ENCODE measurements around the gene MAPK7. TPM values are rescaled to one million over a fixed set of nuclear protein-coding genes. Genes with fewer than 3 reads are reported as not detected.

Gene MAPK7
- total and polyA plus RNA-seq, 2 donors (not counting 3 experiments of a cell fraction or from before 2014, with no cell fraction given), result 16.8 to 30.7 TPM

- dilution Hi-C loops (cut with MboI; ENCODE audit: extremely low pct_ligation_motif_present, low sequenced_read_pairs) (no loop called here), intact Hi-C loops (cut with micrococcal nuclease) (no loop called here)
- Histone ChIP-seq H3K9me1 (replicated peaks; ENCODE audit: control insufficient read depth, extremely low read depth, insufficient read depth, low read length) (no peaks in the 10 kb centered on the region), H3K9ac (replicated peaks; ENCODE audit: extremely low read depth, insufficient read depth, low read length) (no peak overlapping the region), H3K4me3 (replicated peaks in 1 of 3; ENCODE audit: insufficient read depth in 1 of 3, low read depth in 1 of 3, low read length in 3 of 3) (no peak overlapping the region), H3K4me2 (ENCODE audit: insufficient read depth, low read length) (no peak overlapping the region), H2AFZ (ENCODE audit: low read depth, low read length) (no peak overlapping the region), H4K20me1 (replicated peaks; ENCODE audit: control insufficient read depth, extremely low read depth, insufficient read depth, low read length) (no peaks in the 10 kb centered on the region), H3K27ac (ENCODE audit: insufficient read depth, low read depth, low read length) (no peak overlapping the region), H3K36me3 (ENCODE audit: control insufficient read depth in 2 of 2, extremely low read depth in 1 of 2, insufficient read depth in 2 of 2, low read length in 2 of 2) (no peaks in the 10 kb centered on the region), H3K27me3 (ENCODE audit: control insufficient read depth in 2 of 2, insufficient read depth in 2 of 2, low read length in 2 of 2) (peaks cover 0 to under 1% of the 10 kb centered on the region in 2 experiments), H3K79me2 (ENCODE audit: control insufficient read depth, insufficient read depth, low read length) (no peaks in the 10 kb centered on the region), H3K9me3 (replicated peaks; ENCODE audit: control insufficient read depth, insufficient read depth, low read length) (no peaks in the 10 kb centered on the region), H3K4me1 (ENCODE audit: control insufficient read depth, extremely low read depth, insufficient read depth, low read length) (no peaks in the 10 kb centered on the region)
- BruUV-seq (replicated peaks), result no TSS peak
- no peak for TF ChIP-seq JUN (IDR thresholded peaks at IDR 0.05; ENCODE audit: borderline replicate concordance, insufficient read depth, insufficient read length, low read depth)
- no peak for TF ChIP-seq GATA2 (IDR thresholded peaks at IDR 0.05; ENCODE audit: insufficient read depth, insufficient read length, low read depth, low read length)
- TF ChIP-seq POLR2A (IDR thresholded peaks at IDR 0.05; ENCODE audit: low read depth, low read length), result no peak
- POLR2A ChIA-PET, result no interaction called here
- DNase-seq (ENCODE audit: low read depth, low spot score), result no peak
- CTCF ChIA-PET, result no interaction called here
- no peak for FAIRE-seq
These were observed 37.8 kb downstream of the MAPK7 start for GRCh38 chr17:19415806-19416775.

- Histone ChIP-seq H3K4me2 (ENCODE audit: insufficient read depth, low read length) (no peak overlapping the region), H3K9me1 (replicated peaks; ENCODE audit: control insufficient read depth, extremely low read depth, insufficient read depth, low read length) (no peaks in the 10 kb centered on the region), H4K20me1 (replicated peaks; ENCODE audit: control insufficient read depth, extremely low read depth, insufficient read depth, low read length) (no peaks in the 10 kb centered on the region), H3K27ac (ENCODE audit: insufficient read depth, low read depth, low read length) (no peak overlapping the region), H3K36me3 (ENCODE audit: control insufficient read depth in 2 of 2, extremely low read depth in 1 of 2, insufficient read depth in 2 of 2, low read length in 2 of 2) (no peaks in the 10 kb centered on the region), H3K27me3 (ENCODE audit: control insufficient read depth in 2 of 2, insufficient read depth in 2 of 2, low read length in 2 of 2) (no peaks in the 10 kb centered on the region), H3K9me3 (replicated peaks; ENCODE audit: control insufficient read depth, insufficient read depth, low read length) (no peaks in the 10 kb centered on the region), H3K4me3 (replicated peaks in 1 of 3; ENCODE audit: insufficient read depth in 1 of 3, low read depth in 1 of 3, low read length in 3 of 3) (no peak overlapping the region), H3K79me2 (ENCODE audit: control insufficient read depth, insufficient read depth, low read length) (no peaks in the 10 kb centered on the region), H3K9ac (replicated peaks; ENCODE audit: extremely low read depth, insufficient read depth, low read length) (no peak overlapping the region), H3K4me1 (ENCODE audit: control insufficient read depth, extremely low read depth, insufficient read depth, low read length) (no peaks in the 10 kb centered on the region), H2AFZ (ENCODE audit: low read depth, low read length) (no peak overlapping the region)
- FAIRE-seq, result no peak
- dilution Hi-C loops (cut with MboI; ENCODE audit: extremely low pct_ligation_motif_present, low sequenced_read_pairs) (no loop called here), intact Hi-C loops (cut with micrococcal nuclease) (no loop called here)
- POLR2A ChIA-PET, result no interaction called here
- no TSS peak for BruUV-seq (replicated peaks)
- CTCF ChIA-PET, result interaction anchor here (1.2 kb wide), 1 partner anchor 55 kb away, joined by 4 read pairs; the partner anchor contains the start of gene B9D1
- TF ChIP-seq POLR2AphosphoS5 (IDR thresholded peaks at IDR 0.05; ENCODE audit: insufficient read depth, low read depth, low read length) (no peak), POLR2A (IDR thresholded peaks at IDR 0.05; ENCODE audit: low read depth, low read length) (no peak)
- no peak for DNase-seq (ENCODE audit: low read depth, low spot score)
These were observed 39.3 kb downstream of the MAPK7 start for GRCh38 chr17:19417611-19418010.

All from endothelial cell of umbilical vein (primary cell).